Smooth muscle cell (in vitro differentiated cells): ENCODE data around the gene AGAP1. TPM values are rescaled to one million over a fixed set of nuclear protein-coding genes. Genes with fewer than 3 reads are reported as not detected.

Source experiments
- DNase-seq: peaks from one replicate; lab custom pipeline; 2025; ENCODE audit not compliant: unreplicated experiment; lab: John Stamatoyannopoulos, UW
- H2AFZ ChIP-seq: fragments of 200-600 bp; sonication (generic); 2 replicates; pipeline ENCODE4 v1.6.0; 2016; ENCODE audit warnings: antibody characterized with exemption, low read depth, mild to moderate bottlenecking
- H3F3A ChIP-seq: fragments of 200-600 bp; sonication (generic); 2 replicates; pipeline ENCODE4 v1.6.0; 2017; ENCODE audit warnings: antibody characterized with exemption, low read depth
- H3K27ac ChIP-seq: fragments of 200-600 bp; sonication (generic); 2 replicates; pipeline ENCODE4 v1.5.1; 2016; ENCODE audit warnings: low read depth, mild to moderate bottlenecking
- H3K27me3 ChIP-seq: fragments of 200-600 bp; sonication (generic); 2 replicates; pipeline ENCODE4 v1.6.1; 2016; ENCODE audit warnings: low read depth, mild to moderate bottlenecking
- H3K36me3 ChIP-seq: fragments of 200-600 bp; sonication (generic); 2 replicates; pipeline ENCODE4 v1.5.1; 2016; ENCODE audit warnings: low read depth
- H3K4me1 ChIP-seq: fragments of 200-600 bp; sonication (generic); 2 replicates; pipeline ENCODE4 v1.5.1; 2016; ENCODE audit warnings: low read depth
- H3K4me2 ChIP-seq: fragments of 200-600 bp; sonication (generic); 2 replicates; pipeline ENCODE4 v1.6.0; 2016; ENCODE audit warnings: mild to moderate bottlenecking
- H3K4me3 ChIP-seq: fragments of 200-600 bp; sonication (generic); 2 replicates; pipeline ENCODE4 v1.5.1; 2016; ENCODE audit warnings: mild to moderate bottlenecking
- H3K79me2 ChIP-seq: fragments of 200-600 bp; sonication (generic); 2 replicates; pipeline ENCODE4 v1.6.0; 2016; ENCODE audit warnings: low read depth, mild to moderate bottlenecking
- H3K9ac ChIP-seq: fragments of 200-600 bp; sonication (generic); 2 replicates; pipeline ENCODE4 v1.6.0; 2016; ENCODE audit warnings: low read depth
- H3K9me3 ChIP-seq: fragments of 200-600 bp; sonication (generic); replicated peaks from 2 replicates; pipeline ENCODE4 v1.5.1; 2016; ENCODE audit warnings: low read depth
- H4K20me1 ChIP-seq: fragments of 200-600 bp; sonication (generic); 2 replicates; pipeline ENCODE4 v1.6.0; 2016; ENCODE audit warnings: low read depth
- WGBS: methylation state at CpG from one replicate; pipeline ENCODE4 v1.1.7; 2016; ENCODE audit warnings: low lambda C conversion rate; 5-methylcytosine and 5-hydroxymethylcytosine counted together
- polyA plus RNA-seq: library from polyadenylated mRNA; unstranded; fragments of >200 nt; fragmentation: Nextera tagmentation; extraction: Ambion mirVana; gene quantifications from 2 replicates; pipeline ENCODE4 v1.2.1, GENCODE V29; 2016
- total RNA-seq: library from RNA; depleted of rRNA; stranded (reverse); fragments of >200 nt; gene quantifications from 2 replicates; pipeline ENCODE4 v1.2.3, GENCODE V29; 2014
- TF ChIP-seq, protein P1 (sequence below): fragments of 200-600 bp; sonication (generic); IDR thresholded peaks from 2 replicates; pipeline ENCODE4 v1.5.1; 2017; ENCODE audit warnings: borderline replicate concordance, mild to moderate bottlenecking, antibody characterized with exemption; ENCODE audit not compliant: insufficient read depth, poor library complexity, severe bottlenecking

AGAP1 gene
- total and polyA plus RNA-seq, 2 experiments from 2014 or later, result 3.9 to 9.8 TPM

DNA sequence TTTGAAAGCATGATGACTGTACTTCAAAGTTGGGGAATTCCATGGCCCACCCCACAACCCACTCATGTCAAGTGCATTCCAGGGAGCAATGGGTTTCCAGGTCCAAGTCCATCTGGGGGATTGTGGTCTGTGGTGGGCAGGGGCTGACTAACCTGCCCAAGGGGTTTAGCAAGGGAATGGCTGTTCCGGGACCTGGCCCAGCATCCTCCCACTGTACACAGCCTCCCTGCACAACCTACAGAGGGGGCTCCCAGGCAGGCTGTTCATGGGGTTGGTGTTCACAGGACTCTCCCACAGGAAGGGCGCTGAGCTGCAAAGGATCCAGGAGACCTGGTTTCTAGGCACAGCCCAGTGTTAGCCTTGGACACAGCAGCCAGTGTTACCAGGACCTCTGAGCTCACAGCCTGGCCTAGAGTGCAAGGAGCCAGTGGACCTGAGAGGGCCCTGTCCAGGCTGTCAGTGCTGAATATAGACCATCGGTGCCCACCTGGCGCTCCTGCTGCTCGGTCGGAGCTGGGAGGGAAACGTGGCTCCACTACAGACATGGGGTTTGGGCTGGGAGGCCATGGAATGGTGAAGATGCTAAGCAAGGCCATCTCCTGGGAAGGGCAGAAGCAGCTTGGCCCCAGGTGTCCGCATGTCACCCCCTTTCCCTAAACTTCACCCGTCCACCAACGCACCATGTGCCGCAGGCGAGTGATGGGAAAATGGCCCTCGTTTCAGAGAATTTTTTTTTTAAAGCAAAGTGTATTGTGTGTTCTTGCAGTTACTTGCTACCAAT is 357.1 kb downstream of the AGAP1 start:
- Histone ChIP-seq H4K20me1 (peaks cover 22% of the 10 kb centered on the region), H3F3A (no peaks in the 10 kb centered on the region), H3K4me2 (no peak overlapping the region), H3K79me2 (no peaks in the 10 kb centered on the region), H3K27me3 (no peaks in the 10 kb centered on the region), H3K27ac (no peak overlapping the region), H3K9ac (no peak overlapping the region), H2AFZ (no peak overlapping the region), H3K36me3 (no peaks in the 10 kb centered on the region), H3K4me1 (peaks cover 17% of the 10 kb centered on the region), H3K4me3 (no peak overlapping the region), H3K9me3 (no peaks in the 10 kb centered on the region)
- no peak for DNase-seq
- TF ChIP-seq, protein P1, sequence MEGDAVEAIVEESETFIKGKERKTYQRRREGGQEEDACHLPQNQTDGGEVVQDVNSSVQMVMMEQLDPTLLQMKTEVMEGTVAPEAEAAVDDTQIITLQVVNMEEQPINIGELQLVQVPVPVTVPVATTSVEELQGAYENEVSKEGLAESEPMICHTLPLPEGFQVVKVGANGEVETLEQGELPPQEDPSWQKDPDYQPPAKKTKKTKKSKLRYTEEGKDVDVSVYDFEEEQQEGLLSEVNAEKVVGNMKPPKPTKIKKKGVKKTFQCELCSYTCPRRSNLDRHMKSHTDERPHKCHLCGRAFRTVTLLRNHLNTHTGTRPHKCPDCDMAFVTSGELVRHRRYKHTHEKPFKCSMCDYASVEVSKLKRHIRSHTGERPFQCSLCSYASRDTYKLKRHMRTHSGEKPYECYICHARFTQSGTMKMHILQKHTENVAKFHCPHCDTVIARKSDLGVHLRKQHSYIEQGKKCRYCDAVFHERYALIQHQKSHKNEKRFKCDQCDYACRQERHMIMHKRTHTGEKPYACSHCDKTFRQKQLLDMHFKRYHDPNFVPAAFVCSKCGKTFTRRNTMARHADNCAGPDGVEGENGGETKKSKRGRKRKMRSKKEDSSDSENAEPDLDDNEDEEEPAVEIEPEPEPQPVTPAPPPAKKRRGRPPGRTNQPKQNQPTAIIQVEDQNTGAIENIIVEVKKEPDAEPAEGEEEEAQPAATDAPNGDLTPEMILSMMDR, result no peak
- WGBS, result 97% methylated on average over 13 of the region's 13 CpGs

DNA sequence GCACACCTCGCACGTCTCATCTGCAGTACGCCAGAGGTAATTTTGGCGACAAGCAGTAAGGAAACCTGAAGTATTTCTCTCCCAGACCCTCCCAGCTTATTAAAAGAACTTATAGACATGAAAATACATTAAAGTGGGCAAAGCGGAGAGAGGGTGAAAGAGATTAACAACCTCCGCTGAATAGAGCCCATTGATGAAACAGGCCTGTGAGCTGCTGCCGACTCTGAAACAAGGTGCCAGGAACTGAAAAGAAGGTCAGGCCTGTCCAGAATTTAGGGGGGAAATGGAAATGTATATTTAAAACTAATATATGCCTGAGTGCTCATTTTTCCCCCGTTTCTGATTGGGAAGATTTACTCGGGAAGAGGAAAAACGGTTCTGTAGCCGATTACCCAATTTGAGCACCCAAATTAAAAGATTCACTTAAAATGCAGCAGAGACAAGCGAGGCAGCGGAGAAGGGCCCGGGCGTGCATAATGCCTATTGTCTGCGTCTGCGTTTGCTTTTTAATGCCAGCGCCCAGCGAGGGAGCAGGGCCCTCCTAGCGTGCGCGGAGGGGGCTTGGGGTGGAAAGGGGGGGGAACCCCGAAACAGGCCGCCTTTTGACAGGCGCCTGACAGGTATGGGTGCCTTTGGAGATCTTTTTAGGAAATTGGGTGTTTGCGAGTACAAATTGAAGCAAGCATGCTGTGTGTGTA is 358.1 kb downstream of the AGAP1 start:
- TF ChIP-seq, protein P1, result no peak
- Histone ChIP-seq H3K9me3 (no peaks in the 10 kb centered on the region), H3K36me3 (no peaks in the 10 kb centered on the region), H3K4me1 (peaks cover 17% of the 10 kb centered on the region), H3K79me2 (no peaks in the 10 kb centered on the region), H3K27me3 (no peaks in the 10 kb centered on the region), H3K4me2 (no peak overlapping the region), H2AFZ (no peak overlapping the region), H3K4me3 (no peak overlapping the region), H4K20me1 (peaks cover 22% of the 10 kb centered on the region), H3K9ac (no peak overlapping the region), H3F3A (no peaks in the 10 kb centered on the region), H3K27ac (no peak overlapping the region)
- no peak for DNase-seq
- WGBS, result 91% methylated on average over 26 of the region's 26 CpGs

DNA sequence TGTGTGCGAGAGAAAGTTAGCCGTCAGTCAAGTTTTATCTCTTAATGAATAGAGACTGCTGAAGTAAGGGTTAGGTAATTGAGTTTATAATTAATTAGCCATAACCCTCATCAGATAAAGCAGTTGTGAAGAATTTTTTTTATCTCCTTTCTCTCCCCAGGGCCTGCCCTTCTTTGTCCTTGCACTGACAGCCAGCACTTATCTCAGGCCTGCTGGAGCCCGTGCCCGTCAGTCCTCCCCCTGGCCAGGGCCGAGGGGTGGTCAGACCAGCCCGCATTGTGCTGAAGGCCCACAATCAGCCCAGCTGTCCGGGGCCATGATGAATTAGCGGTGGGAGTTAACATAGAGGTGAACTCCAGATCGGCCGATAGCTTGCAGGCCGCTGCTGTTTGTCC is 358.7 kb downstream of the AGAP1 start:
- no peaks in the 10 kb centered on the region for H3K36me3 ChIP-seq
- TF ChIP-seq, protein P1, result no peak
- H3K79me2 ChIP-seq, result no peaks in the 10 kb centered on the region
- no peak overlapping the region for H3K27ac ChIP-seq
- no peaks in the 10 kb centered on the region for H3K27me3 ChIP-seq
- H3K4me3 ChIP-seq, result no peak overlapping the region
- DNase-seq, result no peak
- no peaks in the 10 kb centered on the region for H3K9me3 ChIP-seq
- 81% methylated on average over 11 of the region's 11 CpGs for WGBS
- H3F3A ChIP-seq, result no peaks in the 10 kb centered on the region
- peaks cover 17% of the 10 kb centered on the region for H3K4me1 ChIP-seq
- H3K4me2 ChIP-seq, result no peak overlapping the region
- H2AFZ ChIP-seq, result no peak overlapping the region
- H3K9ac ChIP-seq, result no peak overlapping the region
- peaks cover 22% of the 10 kb centered on the region for H4K20me1 ChIP-seq
